Panc1 (cell line): ENCODE data around the gene NFIC.

Experiments used
- POLR2AphosphoS5 ChIP-seq: IDR thresholded peaks from 2 replicates; pipeline ENCODE4 v1.6.1; 2012; ENCODE audit warnings: mild to moderate bottlenecking, low read depth, low read length, moderate library complexity
- SIN3A ChIP-seq: IDR thresholded peaks from 2 replicates; pipeline ENCODE4 v1.6.1; 2012; ENCODE audit warnings: low read depth, mild to moderate bottlenecking, low read length, moderate library complexity, borderline replicate concordance; ENCODE audit not compliant: insufficient read depth
- TF ChIP-seq, protein P1 (sequence below): fragments of 450-650 bp; IDR thresholded peaks from 2 replicates; pipeline ENCODE4 v1.5.1; 2017; ENCODE audit warnings: mild to moderate bottlenecking

DNA sequence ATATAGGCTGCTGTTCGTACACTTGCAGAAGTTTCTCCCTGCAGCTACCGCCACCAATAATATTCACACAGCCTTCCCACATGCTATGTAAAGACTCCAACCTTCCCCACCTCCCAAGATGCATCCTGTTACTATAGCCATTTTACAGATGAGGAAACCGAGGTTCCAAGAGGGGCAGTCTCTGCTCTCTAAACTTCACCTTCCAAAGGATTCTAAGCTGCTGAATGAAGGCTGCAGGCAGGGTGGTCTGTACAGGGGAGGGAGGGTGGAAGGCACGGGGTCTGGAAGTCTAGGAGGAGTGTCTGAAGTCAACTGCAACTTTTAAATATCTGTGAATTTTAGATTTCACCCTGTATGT is 1.9 kb upstream of the NFIC start:
- TF ChIP-seq, protein P1, sequence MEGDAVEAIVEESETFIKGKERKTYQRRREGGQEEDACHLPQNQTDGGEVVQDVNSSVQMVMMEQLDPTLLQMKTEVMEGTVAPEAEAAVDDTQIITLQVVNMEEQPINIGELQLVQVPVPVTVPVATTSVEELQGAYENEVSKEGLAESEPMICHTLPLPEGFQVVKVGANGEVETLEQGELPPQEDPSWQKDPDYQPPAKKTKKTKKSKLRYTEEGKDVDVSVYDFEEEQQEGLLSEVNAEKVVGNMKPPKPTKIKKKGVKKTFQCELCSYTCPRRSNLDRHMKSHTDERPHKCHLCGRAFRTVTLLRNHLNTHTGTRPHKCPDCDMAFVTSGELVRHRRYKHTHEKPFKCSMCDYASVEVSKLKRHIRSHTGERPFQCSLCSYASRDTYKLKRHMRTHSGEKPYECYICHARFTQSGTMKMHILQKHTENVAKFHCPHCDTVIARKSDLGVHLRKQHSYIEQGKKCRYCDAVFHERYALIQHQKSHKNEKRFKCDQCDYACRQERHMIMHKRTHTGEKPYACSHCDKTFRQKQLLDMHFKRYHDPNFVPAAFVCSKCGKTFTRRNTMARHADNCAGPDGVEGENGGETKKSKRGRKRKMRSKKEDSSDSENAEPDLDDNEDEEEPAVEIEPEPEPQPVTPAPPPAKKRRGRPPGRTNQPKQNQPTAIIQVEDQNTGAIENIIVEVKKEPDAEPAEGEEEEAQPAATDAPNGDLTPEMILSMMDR = no peak
- no peak for TF ChIP-seq POLR2AphosphoS5
- TF ChIP-seq SIN3A = no peak
